Measurements from ENCODE around the gene SMYD3. TPM values are rescaled to one million over a fixed set of nuclear protein-coding genes. Genes with fewer than 3 reads are reported as not detected.

The SMYD3 gene
- total RNA-seq, 1 experiment from 2014 or later = 25.5 TPM

- Histone ChIP-seq H3K23me2 (ENCODE audit: insufficient read length, low read depth, low read length, poor library complexity, severe bottlenecking) (no peaks in the 10 kb centered on the region), H2AK5ac (ENCODE audit: insufficient read length, low read length) (no peak overlapping the region), H2BK120ac (ENCODE audit: low read depth, low read length, poor library complexity, severe bottlenecking) (no peak overlapping the region), H2BK20ac (ENCODE audit: low read depth, low read length, poor library complexity, severe bottlenecking) (no peak overlapping the region), H3K23ac (ENCODE audit: insufficient read length, low read depth, low read length) (no peak overlapping the region), H3K14ac (ENCODE audit: insufficient read depth, low read length) (no peak overlapping the region), H3K4me2 (ENCODE audit: insufficient read depth, insufficient read length, low read length) (no peak overlapping the region), H3K9me3 (ENCODE audit: control insufficient read depth, low read depth, low read length) (no peaks in the 10 kb centered on the region), H2BK15ac (ENCODE audit: low read depth, low read length) (no peak overlapping the region), H3K9ac (ENCODE audit: extremely low read depth, insufficient read length, low read length) (no peak overlapping the region), H4K91ac (ENCODE audit: insufficient read length, low read depth, low read length) (no peak overlapping the region), H4K8ac (replicated peaks; ENCODE audit: insufficient read length, low read depth, low read length) (no peak overlapping the region), H3K18ac (ENCODE audit: insufficient read length, low read depth, low read length) (no peak overlapping the region), H3K4ac (ENCODE audit: low read depth, low read length) (no peak overlapping the region), H3K56ac (ENCODE audit: insufficient read length, low read depth, low read length) (no peak overlapping the region), H3K4me1 (ENCODE audit: insufficient read depth, low read length) (no peaks in the 10 kb centered on the region), H4K20me1 (ENCODE audit: control insufficient read depth, insufficient read depth, insufficient read length) (no peaks in the 10 kb centered on the region), H3K27ac (ENCODE audit: insufficient read length, low read depth, low read length) (no peak overlapping the region), H4K5ac (ENCODE audit: insufficient read length, low read depth, low read length) (no peak overlapping the region), H2AFZ (ENCODE audit: low read length) (no peak overlapping the region), H3K79me2 (ENCODE audit: insufficient read depth, low read length) (no peaks in the 10 kb centered on the region), H3K27me3 (ENCODE audit: insufficient read depth, low read length) (no peaks in the 10 kb centered on the region), H2BK12ac (ENCODE audit: insufficient read length, low read depth, low read length) (no peak overlapping the region), H3T11ph (ENCODE audit: low read length) (no peak overlapping the region), H2BK5ac (ENCODE audit: insufficient read length, low read length) (no peak overlapping the region), H3K79me1 (ENCODE audit: insufficient read depth, low read depth, low read length, poor library complexity, severe bottlenecking) (no peaks in the 10 kb centered on the region)
- no peaks in the 10 kb centered on the region for H3K36me3 Mint-ChIP-seq (ENCODE audit: insufficient read depth in 1 of 3, low read depth in 3 of 3)
- no peak overlapping the region for H3K4me3 Mint-ChIP-seq
- peak overlapping the region in 1 of 3 experiments; percentile 80; a peak in 1 of 7 replicates for H3K27ac Mint-ChIP-seq
- WGBS (ENCODE audit: extremely low coverage, insufficient read length, low lambda C conversion rate) = no CpG with 5 or more reads among the region's 2 CpGs
- peaks cover 0 to 4% of the 10 kb centered on the region in 2 experiments; a peak in 1 of 4 replicates for H3K4me1 Mint-ChIP-seq
- H3K27me3 Mint-ChIP-seq (ENCODE audit: low read depth) = no peaks in the 10 kb centered on the region
- no peak for DNase-seq
- H3K9me3 Mint-ChIP-seq = no peaks in the 10 kb centered on the region
- TF ChIP-seq, protein P1, sequence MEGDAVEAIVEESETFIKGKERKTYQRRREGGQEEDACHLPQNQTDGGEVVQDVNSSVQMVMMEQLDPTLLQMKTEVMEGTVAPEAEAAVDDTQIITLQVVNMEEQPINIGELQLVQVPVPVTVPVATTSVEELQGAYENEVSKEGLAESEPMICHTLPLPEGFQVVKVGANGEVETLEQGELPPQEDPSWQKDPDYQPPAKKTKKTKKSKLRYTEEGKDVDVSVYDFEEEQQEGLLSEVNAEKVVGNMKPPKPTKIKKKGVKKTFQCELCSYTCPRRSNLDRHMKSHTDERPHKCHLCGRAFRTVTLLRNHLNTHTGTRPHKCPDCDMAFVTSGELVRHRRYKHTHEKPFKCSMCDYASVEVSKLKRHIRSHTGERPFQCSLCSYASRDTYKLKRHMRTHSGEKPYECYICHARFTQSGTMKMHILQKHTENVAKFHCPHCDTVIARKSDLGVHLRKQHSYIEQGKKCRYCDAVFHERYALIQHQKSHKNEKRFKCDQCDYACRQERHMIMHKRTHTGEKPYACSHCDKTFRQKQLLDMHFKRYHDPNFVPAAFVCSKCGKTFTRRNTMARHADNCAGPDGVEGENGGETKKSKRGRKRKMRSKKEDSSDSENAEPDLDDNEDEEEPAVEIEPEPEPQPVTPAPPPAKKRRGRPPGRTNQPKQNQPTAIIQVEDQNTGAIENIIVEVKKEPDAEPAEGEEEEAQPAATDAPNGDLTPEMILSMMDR (conservative IDR thresholded peaks at IDR 0.05) = no peak
Observed at GRCh38 chr1:246138781-246139180, 368.3 kb downstream of the SMYD3 start.

Data from H9 (cell line).